Measurements from ENCODE around the gene EYA4.

GRCh38 chr6:133358574-133359150 is 117.5 kb downstream of the EYA4 start:
- TF ChIP-seq CTCF (IDR thresholded peaks at IDR 0.05) (no peak), NR1H2 (CRISPR knock-in tag; IDR thresholded peaks at IDR 0.05) (no peak), NFE2L1 (CRISPR knock-in tag; IDR thresholded peaks at IDR 0.05) (no peak), FOXJ3 (CRISPR knock-in tag; IDR thresholded peaks at IDR 0.05; ENCODE audit: borderline replicate concordance) (no peak), NR2C2 (CRISPR knock-in tag; IDR thresholded peaks at IDR 0.05) (no peak), HMGXB4 (CRISPR knock-in tag; IDR thresholded peaks at IDR 0.05) (no peak), ZNF512 (CRISPR knock-in tag; IDR thresholded peaks at IDR 0.05; ENCODE audit: borderline replicate concordance) (no peak), NFYB (CRISPR knock-in tag; conservative IDR thresholded peaks at IDR 0.05; ENCODE audit: low read depth) (no peak), ZNF263 (CRISPR knock-in tag; IDR thresholded peaks at IDR 0.05; ENCODE audit: low read depth) (no peak), NR3C1 (CRISPR knock-in tag; conservative IDR thresholded peaks at IDR 0.05; ENCODE audit: low read depth) (no peak), SP1 (CRISPR knock-in tag; conservative IDR thresholded peaks at IDR 0.05) (no peak)
- TF ChIP-seq, protein P1, sequence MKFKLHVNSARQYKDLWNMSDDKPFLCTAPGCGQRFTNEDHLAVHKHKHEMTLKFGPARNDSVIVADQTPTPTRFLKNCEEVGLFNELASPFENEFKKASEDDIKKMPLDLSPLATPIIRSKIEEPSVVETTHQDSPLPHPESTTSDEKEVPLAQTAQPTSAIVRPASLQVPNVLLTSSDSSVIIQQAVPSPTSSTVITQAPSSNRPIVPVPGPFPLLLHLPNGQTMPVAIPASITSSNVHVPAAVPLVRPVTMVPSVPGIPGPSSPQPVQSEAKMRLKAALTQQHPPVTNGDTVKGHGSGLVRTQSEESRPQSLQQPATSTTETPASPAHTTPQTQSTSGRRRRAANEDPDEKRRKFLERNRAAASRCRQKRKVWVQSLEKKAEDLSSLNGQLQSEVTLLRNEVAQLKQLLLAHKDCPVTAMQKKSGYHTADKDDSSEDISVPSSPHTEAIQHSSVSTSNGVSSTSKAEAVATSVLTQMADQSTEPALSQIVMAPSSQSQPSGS (CRISPR knock-in tag; IDR thresholded peaks at IDR 0.05; ENCODE audit: borderline replicate concordance, low read depth) = no peak
- TF ChIP-seq, protein P2, sequence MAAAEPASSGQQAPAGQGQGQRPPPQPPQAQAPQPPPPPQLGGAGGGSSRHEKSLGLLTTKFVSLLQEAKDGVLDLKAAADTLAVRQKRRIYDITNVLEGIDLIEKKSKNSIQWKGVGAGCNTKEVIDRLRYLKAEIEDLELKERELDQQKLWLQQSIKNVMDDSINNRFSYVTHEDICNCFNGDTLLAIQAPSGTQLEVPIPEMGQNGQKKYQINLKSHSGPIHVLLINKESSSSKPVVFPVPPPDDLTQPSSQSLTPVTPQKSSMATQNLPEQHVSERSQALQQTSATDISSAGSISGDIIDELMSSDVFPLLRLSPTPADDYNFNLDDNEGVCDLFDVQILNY (CRISPR knock-in tag; IDR thresholded peaks at IDR 0.05) = no peak
- TF ChIP-seq, protein P3, sequence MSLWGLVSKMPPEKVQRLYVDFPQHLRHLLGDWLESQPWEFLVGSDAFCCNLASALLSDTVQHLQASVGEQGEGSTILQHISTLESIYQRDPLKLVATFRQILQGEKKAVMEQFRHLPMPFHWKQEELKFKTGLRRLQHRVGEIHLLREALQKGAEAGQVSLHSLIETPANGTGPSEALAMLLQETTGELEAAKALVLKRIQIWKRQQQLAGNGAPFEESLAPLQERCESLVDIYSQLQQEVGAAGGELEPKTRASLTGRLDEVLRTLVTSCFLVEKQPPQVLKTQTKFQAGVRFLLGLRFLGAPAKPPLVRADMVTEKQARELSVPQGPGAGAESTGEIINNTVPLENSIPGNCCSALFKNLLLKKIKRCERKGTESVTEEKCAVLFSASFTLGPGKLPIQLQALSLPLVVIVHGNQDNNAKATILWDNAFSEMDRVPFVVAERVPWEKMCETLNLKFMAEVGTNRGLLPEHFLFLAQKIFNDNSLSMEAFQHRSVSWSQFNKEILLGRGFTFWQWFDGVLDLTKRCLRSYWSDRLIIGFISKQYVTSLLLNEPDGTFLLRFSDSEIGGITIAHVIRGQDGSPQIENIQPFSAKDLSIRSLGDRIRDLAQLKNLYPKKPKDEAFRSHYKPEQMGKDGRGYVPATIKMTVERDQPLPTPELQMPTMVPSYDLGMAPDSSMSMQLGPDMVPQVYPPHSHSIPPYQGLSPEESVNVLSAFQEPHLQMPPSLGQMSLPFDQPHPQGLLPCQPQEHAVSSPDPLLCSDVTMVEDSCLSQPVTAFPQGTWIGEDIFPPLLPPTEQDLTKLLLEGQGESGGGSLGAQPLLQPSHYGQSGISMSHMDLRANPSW (CRISPR knock-in tag; conservative IDR thresholded peaks at IDR 0.05; ENCODE audit: low read depth) = no peak
